ENCODE results near the gene PCK2. TPM values are rescaled to one million over a fixed set of nuclear protein-coding genes. Genes with fewer than 3 reads are reported as not detected.

Gene PCK2
- total RNA-seq, 1 experiment from 2014 or later: 48.9 TPM

GRCh38 chr14:24143511-24143910, 49.4 kb downstream of the PCK2 start:
- Histone ChIP-seq H2AFZ (ENCODE audit: low read length) (no peak overlapping the region), H2BK15ac (ENCODE audit: low read depth, low read length) (no peak overlapping the region), H4K91ac (ENCODE audit: insufficient read length, low read depth, low read length) (no peak overlapping the region), H3K9me3 (ENCODE audit: control insufficient read depth, low read depth, low read length) (no peaks in the 10 kb centered on the region), H4K20me1 (ENCODE audit: control insufficient read depth, insufficient read depth, insufficient read length) (no peaks in the 10 kb centered on the region), H2AK5ac (ENCODE audit: insufficient read length, low read length) (no peak overlapping the region), H3T11ph (ENCODE audit: low read length) (no peak overlapping the region), H3K23me2 (ENCODE audit: insufficient read length, low read depth, low read length, poor library complexity, severe bottlenecking) (peaks cover 19% of the 10 kb centered on the region), H4K5ac (ENCODE audit: insufficient read length, low read depth, low read length) (no peak overlapping the region), H2BK20ac (ENCODE audit: low read depth, low read length, poor library complexity, severe bottlenecking) (no peak overlapping the region), H3K23ac (ENCODE audit: insufficient read length, low read depth, low read length) (no peak overlapping the region), H3K4me1 (ENCODE audit: insufficient read depth, low read length) (no peaks in the 10 kb centered on the region), H3K79me1 (ENCODE audit: insufficient read depth, low read depth, low read length, poor library complexity, severe bottlenecking) (peaks cover 7% of the 10 kb centered on the region), H2BK5ac (ENCODE audit: insufficient read length, low read length) (no peak overlapping the region), H3K4me2 (ENCODE audit: insufficient read depth, insufficient read length, low read length) (no peak overlapping the region), H3K18ac (ENCODE audit: insufficient read length, low read depth, low read length) (no peak overlapping the region), H2BK12ac (ENCODE audit: insufficient read length, low read depth, low read length) (no peak overlapping the region), H2BK120ac (ENCODE audit: low read depth, low read length, poor library complexity, severe bottlenecking) (no peak overlapping the region), H3K56ac (ENCODE audit: insufficient read length, low read depth, low read length) (no peak overlapping the region), H3K9ac (ENCODE audit: extremely low read depth, insufficient read length, low read length) (no peak overlapping the region), H3K79me2 (ENCODE audit: insufficient read depth, low read length) (peaks cover 10% of the 10 kb centered on the region; the same call in 1 of the 2 replicates), H4K8ac (replicated peaks; ENCODE audit: insufficient read length, low read depth, low read length) (no peak overlapping the region), H3K14ac (ENCODE audit: insufficient read depth, low read length) (no peak overlapping the region), H3K4ac (ENCODE audit: low read depth, low read length) (no peak overlapping the region), H3K27ac (ENCODE audit: insufficient read length, low read depth, low read length) (no peak overlapping the region), H3K27me3 (ENCODE audit: insufficient read depth, low read length) (no peaks in the 10 kb centered on the region)
- no peak overlapping the region for H3K27ac Mint-ChIP-seq
- WGBS (ENCODE audit: extremely low coverage, insufficient read length, low lambda C conversion rate): no CpG with 5 or more reads among the region's 2 CpGs
- H3K4me1 Mint-ChIP-seq: peaks cover 30 to 33% of the 10 kb centered on the region in 2 experiments
- no peaks in the 10 kb centered on the region for H3K27me3 Mint-ChIP-seq (ENCODE audit: low read depth)
- H3K36me3 Mint-ChIP-seq (ENCODE audit: insufficient read depth in 1 of 3, low read depth in 3 of 3): peaks cover 17 to 44% (median 43%) of the 10 kb centered on the region in 3 experiments
- TF ChIP-seq CTCF (conservative IDR thresholded peaks at IDR 0.05): no peak
- no peak overlapping the region for H3K4me3 Mint-ChIP-seq
- no peak for DNase-seq
- no peaks in the 10 kb centered on the region for H3K9me3 Mint-ChIP-seq

All from H9 (cell line).